Testis (tissue), 2 donors: ENCODE results near the gene NOS1AP.

Source experiments
- POLR2A ChIP-seq: fragments of 450-650 bp; IDR thresholded peaks from one replicate; pipeline ENCODE4 v1.6.1; 2017; ENCODE audit warnings: antibody characterized with exemption, mild to moderate bottlenecking, moderate library complexity
- TF ChIP-seq, protein P1 (sequence below), 3 experiments: fragments of 450-650 bp in 2 of 3; fragments of 200-600 bp in 1 of 3; sonication (generic) in 1 of 3; IDR thresholded peaks; one replicate each; pipeline ENCODE4 v1.5.1; 2016 to 2019; ENCODE audit warnings: antibody characterized with exemption in 3 of 3, mild to moderate bottlenecking in 2 of 3, moderate library complexity in 1 of 3

DNA sequence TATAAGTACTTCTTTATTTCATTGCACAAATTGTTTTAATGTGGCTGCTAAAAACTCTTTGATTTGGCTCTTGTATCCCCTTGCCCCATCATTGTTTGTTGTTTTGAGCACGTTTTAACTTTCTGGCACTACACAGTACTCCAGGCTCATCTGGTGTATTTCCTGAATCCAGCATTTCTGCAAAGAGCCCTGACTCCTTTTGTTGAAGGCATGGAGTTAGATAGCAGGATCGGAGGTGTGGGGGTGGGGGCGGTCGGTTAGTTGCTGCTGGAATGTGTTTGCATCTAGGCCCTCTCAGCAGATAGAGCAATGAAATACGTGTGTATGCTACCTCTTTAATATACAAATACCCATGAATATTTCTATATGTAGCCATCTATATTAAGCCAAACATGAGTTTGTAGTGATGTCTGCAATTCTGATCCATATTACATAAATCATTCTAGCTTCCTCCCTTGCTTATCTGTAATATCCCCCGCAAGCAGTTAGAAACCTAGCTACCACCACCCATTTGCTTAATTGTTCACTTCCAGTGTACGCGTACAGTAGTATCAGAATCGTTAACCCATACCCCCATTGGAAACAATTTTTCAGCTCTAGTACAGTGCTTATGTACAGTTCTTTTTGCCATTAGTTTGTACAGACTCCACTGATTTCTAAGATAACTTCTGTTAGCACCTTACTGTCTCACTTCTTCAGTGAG lies 106.0 kb downstream of the NOS1AP start:
- TF ChIP-seq, protein P1, sequence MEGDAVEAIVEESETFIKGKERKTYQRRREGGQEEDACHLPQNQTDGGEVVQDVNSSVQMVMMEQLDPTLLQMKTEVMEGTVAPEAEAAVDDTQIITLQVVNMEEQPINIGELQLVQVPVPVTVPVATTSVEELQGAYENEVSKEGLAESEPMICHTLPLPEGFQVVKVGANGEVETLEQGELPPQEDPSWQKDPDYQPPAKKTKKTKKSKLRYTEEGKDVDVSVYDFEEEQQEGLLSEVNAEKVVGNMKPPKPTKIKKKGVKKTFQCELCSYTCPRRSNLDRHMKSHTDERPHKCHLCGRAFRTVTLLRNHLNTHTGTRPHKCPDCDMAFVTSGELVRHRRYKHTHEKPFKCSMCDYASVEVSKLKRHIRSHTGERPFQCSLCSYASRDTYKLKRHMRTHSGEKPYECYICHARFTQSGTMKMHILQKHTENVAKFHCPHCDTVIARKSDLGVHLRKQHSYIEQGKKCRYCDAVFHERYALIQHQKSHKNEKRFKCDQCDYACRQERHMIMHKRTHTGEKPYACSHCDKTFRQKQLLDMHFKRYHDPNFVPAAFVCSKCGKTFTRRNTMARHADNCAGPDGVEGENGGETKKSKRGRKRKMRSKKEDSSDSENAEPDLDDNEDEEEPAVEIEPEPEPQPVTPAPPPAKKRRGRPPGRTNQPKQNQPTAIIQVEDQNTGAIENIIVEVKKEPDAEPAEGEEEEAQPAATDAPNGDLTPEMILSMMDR (IDR thresholded peaks at IDR 0.05) = no peak
- no peak for TF ChIP-seq POLR2A
